Hepatocyte (in vitro differentiated cells): ENCODE data around the gene ZFX. TPM values are rescaled to one million over a fixed set of nuclear protein-coding genes. Genes with fewer than 3 reads are reported as not detected.

Source experiments
- DNase-seq: peaks from one replicate; pipeline ENCODE4 v3.0.0-alpha.2; 2016; ENCODE audit warnings: low spot score
- H2AFZ ChIP-seq: fragments of 200-600 bp; sonication (generic); 2 replicates; pipeline ENCODE4 v1.6.0; 2016; ENCODE audit warnings: antibody characterized with exemption, mild to moderate bottlenecking
- H3K27ac ChIP-seq: fragments of 200-600 bp; sonication (generic); 2 replicates; pipeline ENCODE4 v1.5.1; 2016; ENCODE audit warnings: mild to moderate bottlenecking
- H3K27me3 ChIP-seq: fragments of 200-600 bp; sonication (generic); 2 replicates; pipeline ENCODE4 v1.6.1; 2016
- H3K36me3 ChIP-seq: fragments of 200-600 bp; sonication (generic); replicated peaks from 2 replicates; pipeline ENCODE4 v1.5.1; 2016; ENCODE audit warnings: low read depth; ENCODE audit not compliant: insufficient read depth
- H3K4me1 ChIP-seq: fragments of 200-600 bp; sonication (generic); 2 replicates; pipeline ENCODE4 v1.5.1; 2016; ENCODE audit warnings: mild to moderate bottlenecking, moderate library complexity; ENCODE audit not compliant: insufficient read depth
- H3K4me2 ChIP-seq: fragments of 200-600 bp; sonication (generic); 2 replicates; pipeline ENCODE4 v1.6.0; 2016
- H3K4me3 ChIP-seq: fragments of 200-600 bp; sonication (generic); 2 replicates; pipeline ENCODE4 v1.5.1; 2016; ENCODE audit warnings: mild to moderate bottlenecking
- H3K79me2 ChIP-seq: fragments of 200-600 bp; sonication (generic); 2 replicates; pipeline ENCODE4 v1.6.0; 2017; ENCODE audit warnings: mild to moderate bottlenecking
- H3K9me2 ChIP-seq: fragments of 200-600 bp; sonication (generic); replicated peaks from 2 replicates; pipeline ENCODE4 v1.6.0; 2017; ENCODE audit warnings: mild to moderate bottlenecking; ENCODE audit not compliant: insufficient read depth
- H3K9me3 ChIP-seq: fragments of 200-600 bp; sonication (generic); 2 replicates; pipeline ENCODE4 v1.5.1; 2016; ENCODE audit warnings: low read depth, mild to moderate bottlenecking
- H4K20me1 ChIP-seq: fragments of 200-600 bp; sonication (generic); 2 replicates; pipeline ENCODE4 v1.6.0; 2016; ENCODE audit warnings: mild to moderate bottlenecking; ENCODE audit not compliant: insufficient read depth, poor library complexity, severe bottlenecking
- CTCF ChIP-seq: fragments of 200-600 bp; sonication (generic); IDR thresholded peaks from 2 replicates; pipeline ENCODE4 v1.5.1; 2016; ENCODE audit warnings: antibody characterized with exemption, mild to moderate bottlenecking; ENCODE audit not compliant: poor library complexity
- EZH2 ChIP-seq: fragments of 200-600 bp; sonication (generic); IDR thresholded peaks from 2 replicates; pipeline ENCODE4 v1.6.1; 2016; ENCODE audit warnings: antibody characterized with exemption, mild to moderate bottlenecking, borderline replicate concordance
- EZH2phosphoT487 ChIP-seq: fragments of 200-600 bp; sonication (generic); IDR thresholded peaks from one replicate; pipeline ENCODE4 v1.6.1; 2018; ENCODE audit warnings: antibody characterized with exemption, mild to moderate bottlenecking, low read depth, moderate library complexity; ENCODE audit not compliant: unreplicated experiment, severe bottlenecking
- WGBS: methylation state at CpG from one replicate; pipeline ENCODE4 v1.1.6; 2016; ENCODE audit warnings: low lambda C conversion rate; ENCODE audit errors: missing lambda C conversion rate; 5-methylcytosine and 5-hydroxymethylcytosine counted together
- polyA plus RNA-seq: library from polyadenylated mRNA; unstranded; fragments of >200 nt; fragmentation: Nextera tagmentation; extraction: Ambion mirVana; gene quantifications from 2 replicates; pipeline ENCODE4 v1.2.1, GENCODE V29; 2016
- total RNA-seq: library from RNA; depleted of rRNA; stranded (reverse); fragments of >200 nt; gene quantifications from 2 replicates; pipeline ENCODE4 v1.2.3, GENCODE V29; 2014

ZFX gene
- total and polyA plus RNA-seq, 2 experiments from 2014 or later, result 31.5 to 74.0 TPM

- no peaks in the 10 kb centered on the region for H3K27me3 ChIP-seq
Observed at GRCh38 chrX:24232796-24233195, 83.3 kb downstream of the ZFX start.

GRCh38 chrX:24235084-24235710 is 85.7 kb downstream of the ZFX start:
- H3K27me3 ChIP-seq, result no peaks in the 10 kb centered on the region
- TF ChIP-seq CTCF (no peak), EZH2phosphoT487 (no peak), EZH2 (no peak)
- peaks cover 5% of the 10 kb centered on the region for H3K4me1 ChIP-seq
- no peaks in the 10 kb centered on the region for H3K9me3 ChIP-seq
- 85% methylated on average over 2 of the region's 2 CpGs for WGBS
- no peaks in the 10 kb centered on the region for H3K79me2 ChIP-seq
- H3K4me3 ChIP-seq, result no peak overlapping the region
- no peak for DNase-seq
- no peaks in the 10 kb centered on the region for H3K36me3 ChIP-seq
- no peak overlapping the region for H2AFZ ChIP-seq
- no peaks in the 10 kb centered on the region for H4K20me1 ChIP-seq
- no peak overlapping the region for H3K4me2 ChIP-seq
- no peaks in the 10 kb centered on the region for H3K9me2 ChIP-seq
- no peak overlapping the region for H3K27ac ChIP-seq

More at GRCh38 chrX:24232796-24233195, 83.3 kb downstream of the ZFX start:
- no peak overlapping the region for H3K27ac ChIP-seq
- no peaks in the 10 kb centered on the region for H4K20me1 ChIP-seq
- H2AFZ ChIP-seq, result no peak overlapping the region
- no peaks in the 10 kb centered on the region for H3K9me2 ChIP-seq
- no peak for DNase-seq
- H3K4me3 ChIP-seq, result no peak overlapping the region
- no peak for TF ChIP-seq EZH2
- no peak for TF ChIP-seq EZH2phosphoT487
- no peak for TF ChIP-seq CTCF
- no peaks in the 10 kb centered on the region for H3K79me2 ChIP-seq
- H3K9me3 ChIP-seq, result no peaks in the 10 kb centered on the region
- H3K36me3 ChIP-seq, result no peaks in the 10 kb centered on the region
- peaks cover 5% of the 10 kb centered on the region for H3K4me1 ChIP-seq
- H3K4me2 ChIP-seq, result no peak overlapping the region

- H3K9me2 ChIP-seq, result no peaks in the 10 kb centered on the region
- DNase-seq, result peak; percentile 64
- peaks cover 12% of the 10 kb centered on the region for H3K4me1 ChIP-seq
- H3K27ac ChIP-seq, result peak overlapping the region; percentile 60
- no peaks in the 10 kb centered on the region for H3K27me3 ChIP-seq
- no peak overlapping the region for H3K4me2 ChIP-seq
- WGBS, result 58% methylated on average over 13 of the region's 13 CpGs
- no peak overlapping the region for H3K4me3 ChIP-seq
- no peak overlapping the region for H2AFZ ChIP-seq
- no peaks in the 10 kb centered on the region for H3K9me3 ChIP-seq
- no peaks in the 10 kb centered on the region for H3K36me3 ChIP-seq
- no peaks in the 10 kb centered on the region for H4K20me1 ChIP-seq
- TF ChIP-seq EZH2 (no peak), CTCF (peak; percentile 61)
- H3K79me2 ChIP-seq, result no peaks in the 10 kb centered on the region
Observed at GRCh38 chrX:24241822-24242648, 92.5 kb downstream of the ZFX start.
